HG02678 (cell line): ENCODE results near the gene RELN.

ENCODE experiments used
- ATAC-seq: cut with Tn5 transposase; IDR thresholded peaks from one replicate; pipeline ENCODE4 v1.9.1; 2021; ENCODE audit warnings: mild to moderate bottlenecking, moderate library complexity; ENCODE audit not compliant: unreplicated experiment

Gene RELN

GRCh38 chr7:103593691-103594090 is 395.8 kb downstream of the RELN start:
- ATAC-seq: no peak

DNA sequence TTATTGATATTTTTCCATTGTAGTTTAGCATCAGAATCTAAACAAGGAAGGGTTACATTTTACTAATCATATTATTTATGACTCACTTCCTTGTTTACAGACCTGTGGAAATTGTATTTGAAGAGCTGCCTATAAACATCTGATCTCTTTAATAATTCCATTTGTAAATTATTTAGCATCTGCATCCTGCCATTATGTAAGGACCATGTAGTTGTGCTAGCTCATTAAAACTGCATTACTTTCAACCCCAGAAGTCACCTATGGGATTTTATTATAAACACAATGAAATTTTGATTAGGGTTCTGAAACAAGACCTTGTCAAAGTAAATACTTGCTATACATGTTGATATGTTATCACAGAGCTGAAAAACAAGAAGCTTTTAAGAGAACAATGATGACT is 396.6 kb downstream of the RELN start:
- ATAC-seq: no peak

DNA sequence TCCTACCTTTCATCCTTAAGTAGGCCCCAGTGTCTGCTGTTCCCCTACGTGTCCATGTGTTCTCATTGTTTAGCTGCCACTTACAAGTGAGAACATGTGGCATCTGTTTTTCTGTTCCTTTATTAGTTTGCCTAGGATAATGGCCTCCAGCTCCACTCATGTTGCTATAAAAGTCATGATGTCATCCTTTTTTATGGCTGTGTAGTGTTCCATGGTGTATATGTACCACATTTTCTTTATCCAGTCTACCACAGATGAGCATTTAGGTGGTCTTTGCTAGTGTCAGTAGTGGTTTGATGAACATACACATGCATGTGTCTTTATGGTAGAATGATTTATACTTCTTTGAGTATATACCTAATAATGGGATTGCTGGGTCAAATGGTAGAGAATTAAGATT is 397.3 kb downstream of the RELN start:
- no peak for ATAC-seq

DNA sequence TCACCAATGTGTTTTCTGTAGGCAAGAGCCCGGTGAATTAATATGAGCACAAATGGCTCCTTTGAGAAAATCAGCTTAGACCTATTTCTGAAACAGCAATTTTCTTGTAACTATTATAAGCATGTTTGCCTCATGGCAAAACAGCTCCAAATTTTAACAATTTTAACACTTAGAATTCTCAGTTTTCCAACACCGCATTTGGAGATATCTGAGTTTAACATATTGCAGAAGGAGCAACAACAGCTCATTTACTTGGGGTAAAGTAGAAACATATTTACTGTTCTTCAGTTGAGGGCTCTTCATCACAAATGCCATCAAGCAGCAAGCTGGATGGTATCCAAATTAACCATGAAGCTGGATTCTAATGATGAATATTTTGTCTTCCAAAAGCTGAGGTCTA is 409.4 kb downstream of the RELN start:
- no peak for ATAC-seq

GRCh38 chr7:103577059-103577458 is 412.4 kb downstream of the RELN start:
- no peak for ATAC-seq

- ATAC-seq: no peak
These were observed 412.8 kb downstream of the RELN start for GRCh38 chr7:103576641-103577040.

DNA sequence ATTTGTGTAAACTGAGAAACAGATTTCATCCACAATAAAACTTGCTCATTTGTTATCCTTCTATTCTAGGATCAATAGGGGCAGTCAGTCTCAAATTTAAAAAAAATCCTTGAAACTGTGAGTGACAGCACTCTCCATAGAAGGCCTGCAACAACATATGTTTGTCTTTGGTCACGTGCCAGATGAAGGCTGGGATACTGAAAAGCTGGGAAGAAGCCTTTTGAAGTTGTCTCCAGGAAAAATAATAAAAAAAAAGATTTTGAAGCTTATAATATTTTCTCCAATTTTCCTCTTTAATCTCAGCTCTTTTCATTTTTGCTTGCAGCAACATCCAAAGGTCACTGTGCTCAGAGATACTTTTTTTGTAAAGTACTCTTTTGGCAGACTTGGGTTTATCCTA is 414.9 kb downstream of the RELN start:
- no peak for ATAC-seq

DNA sequence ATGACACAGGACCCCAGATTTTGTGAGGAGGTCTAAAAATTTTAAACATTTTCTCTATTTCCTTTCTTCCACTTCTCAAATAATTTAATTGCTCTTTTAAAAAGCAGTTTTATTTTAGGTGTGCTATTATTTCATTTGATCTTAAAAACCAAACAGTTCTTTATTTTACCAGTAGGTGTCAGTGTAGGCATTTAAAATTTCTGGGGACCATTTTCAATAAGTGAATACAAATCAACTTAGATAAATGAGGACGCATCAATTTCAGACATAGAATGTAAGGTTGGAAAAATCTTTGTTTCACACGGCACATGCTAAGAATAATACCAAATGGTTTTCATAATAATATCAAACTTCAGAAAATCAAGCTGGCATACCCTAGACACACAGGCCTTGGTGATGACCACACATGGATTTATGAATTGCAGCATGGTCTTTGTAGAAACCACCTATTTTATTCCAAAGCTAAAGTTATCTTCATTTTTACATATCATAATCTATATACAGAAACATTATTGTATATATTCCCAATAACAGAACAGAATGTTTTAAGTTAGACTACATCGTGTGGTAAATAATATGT is 415.9 kb downstream of the RELN start:
- no peak for ATAC-seq

DNA sequence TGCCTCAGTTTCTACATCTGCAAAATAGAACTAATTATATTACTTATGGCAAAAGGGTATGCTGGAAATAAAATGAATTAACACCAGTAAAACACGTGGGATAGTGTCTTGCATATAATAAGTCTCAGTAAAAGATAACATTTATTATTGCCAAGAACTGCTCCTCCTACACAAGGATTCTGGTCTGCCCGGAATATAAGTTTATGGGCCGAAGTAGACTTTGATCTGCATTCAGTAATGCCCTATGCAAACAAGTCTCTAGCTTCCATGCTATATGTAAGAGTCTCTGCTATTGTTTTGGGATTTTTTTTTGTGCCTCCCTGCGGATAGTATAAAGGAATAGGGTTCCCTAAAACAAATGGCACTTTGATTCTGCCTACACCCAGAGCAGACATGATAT is 417.9 kb downstream of the RELN start:
- ATAC-seq: no peak

- ATAC-seq: no peak
These were observed 419.7 kb downstream of the RELN start for GRCh38 chr7:103569621-103570305.

DNA sequence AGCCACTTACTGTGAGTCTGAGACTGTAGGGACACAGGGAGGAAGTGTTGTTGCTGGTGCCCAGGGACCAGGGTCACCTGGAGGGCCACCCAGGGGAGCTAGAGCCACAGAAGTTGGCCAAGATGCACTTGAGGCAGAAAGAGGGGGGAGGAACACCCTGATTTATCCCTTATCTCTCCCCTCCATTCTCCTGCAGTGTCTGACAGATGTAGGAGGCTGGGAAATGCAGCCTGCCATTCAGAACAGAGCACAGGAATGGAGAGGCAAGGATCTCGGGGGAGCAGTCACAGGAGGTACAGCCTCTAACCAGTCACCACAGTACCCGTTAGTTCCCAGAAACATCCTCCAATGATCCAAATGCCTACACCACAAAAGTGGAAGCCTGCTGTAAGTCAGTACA is 425.0 kb downstream of the RELN start:
- no peak for ATAC-seq

DNA sequence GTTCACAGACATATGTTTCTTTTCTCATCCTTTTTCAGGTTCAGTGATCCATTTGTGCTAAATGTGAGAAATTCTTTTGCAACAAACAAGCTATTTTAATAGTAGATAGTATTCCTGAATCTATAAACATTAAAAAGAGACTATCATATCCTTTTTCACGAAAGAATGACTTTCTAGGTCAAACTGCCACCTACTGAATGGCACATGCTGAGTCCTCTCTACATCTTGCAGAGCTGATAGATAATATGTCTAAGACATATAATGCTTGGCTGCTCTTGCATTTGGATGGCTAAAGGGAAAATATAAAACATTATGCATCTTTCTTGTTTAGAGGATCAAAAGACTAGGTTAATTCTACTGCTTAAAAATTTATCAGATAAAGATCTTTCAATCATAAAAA is 429.3 kb downstream of the RELN start:
- no peak for ATAC-seq

DNA sequence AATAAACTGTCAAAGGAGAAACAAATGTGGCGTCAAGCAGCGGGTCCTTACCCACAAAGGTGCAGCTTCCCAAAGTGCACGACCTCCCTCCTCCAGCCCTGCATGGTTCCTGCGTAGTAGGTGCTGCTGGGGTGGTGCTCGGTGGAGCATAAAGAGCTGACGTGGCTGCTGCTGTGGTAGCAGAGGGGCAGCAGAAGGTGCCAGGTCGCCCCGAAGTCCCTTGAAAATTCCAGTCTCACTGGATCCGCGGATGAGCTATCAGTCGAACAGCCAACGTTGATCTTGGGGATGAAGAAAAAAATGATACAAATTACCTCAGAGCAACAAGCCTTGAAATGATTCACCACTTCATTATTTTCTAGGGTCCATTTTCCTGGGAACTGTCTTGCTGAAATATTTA is 438.4 kb downstream of the RELN start:
- ATAC-seq: no peak

- ATAC-seq: no peak
These were observed 439.7 kb downstream of the RELN start for GRCh38 chr7:103549786-103550185.

GRCh38 chr7:103547451-103548284 is 441.8 kb downstream of the RELN start:
- ATAC-seq: no peak

DNA sequence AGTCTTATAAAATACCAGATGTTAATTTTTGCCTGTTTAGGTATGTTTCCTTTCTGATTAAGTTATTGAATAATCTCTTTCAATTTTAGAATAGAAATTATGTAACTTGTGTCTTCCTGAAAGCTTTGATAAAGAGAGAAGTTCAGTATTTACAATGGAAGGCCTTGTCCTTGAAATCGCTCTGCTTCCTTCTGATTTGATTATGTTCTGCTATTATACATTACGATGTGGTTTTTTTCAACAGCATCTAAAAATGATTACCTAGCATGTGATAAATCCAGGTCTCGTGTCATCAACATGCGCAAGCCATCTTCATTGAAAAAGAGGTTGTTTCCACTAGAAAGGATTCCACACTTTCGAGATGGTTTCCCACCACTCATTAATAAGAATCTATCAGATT is 447.0 kb downstream of the RELN start:
- ATAC-seq: no peak

DNA sequence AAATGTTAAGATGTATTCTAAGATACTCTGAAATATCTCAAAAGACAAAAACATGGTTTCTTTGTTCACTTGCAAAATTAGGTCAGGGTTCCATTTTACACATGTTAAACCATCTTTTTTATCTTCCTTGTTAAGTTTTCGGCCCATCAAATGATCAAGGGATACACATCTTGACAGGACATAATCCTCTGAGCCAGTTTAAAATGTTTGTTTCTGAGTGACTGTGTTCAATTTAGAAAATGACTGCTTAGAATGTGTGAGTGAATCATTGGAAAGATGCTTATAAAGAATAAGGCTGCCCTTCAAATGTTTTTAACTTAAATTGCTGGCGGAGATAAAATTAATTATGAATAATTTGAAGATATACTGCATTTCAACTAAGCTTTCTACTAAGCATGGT is 447.5 kb downstream of the RELN start:
- ATAC-seq: no peak

- ATAC-seq: no peak
These were observed 448.4 kb downstream of the RELN start for GRCh38 chr7:103541026-103541425.

DNA sequence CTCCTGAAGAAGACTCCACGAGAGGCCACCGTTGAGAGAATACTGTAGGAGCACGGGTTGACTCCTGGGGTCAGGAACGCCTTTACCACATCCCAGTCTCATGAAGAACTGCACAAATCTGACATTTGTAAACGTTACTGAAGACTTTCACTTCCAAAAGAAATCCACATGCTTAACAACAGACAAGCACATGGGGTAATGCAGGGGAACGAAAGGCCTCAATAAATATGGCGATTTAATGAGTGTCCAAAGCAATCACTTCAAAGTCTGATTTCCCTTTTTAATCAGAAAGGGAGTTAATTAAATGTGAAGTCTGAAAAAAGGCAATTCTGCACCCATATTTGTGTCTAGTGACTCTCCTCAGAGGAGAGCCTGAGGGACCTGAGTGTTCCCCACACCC is 449.1 kb downstream of the RELN start:
- ATAC-seq: no peak

DNA sequence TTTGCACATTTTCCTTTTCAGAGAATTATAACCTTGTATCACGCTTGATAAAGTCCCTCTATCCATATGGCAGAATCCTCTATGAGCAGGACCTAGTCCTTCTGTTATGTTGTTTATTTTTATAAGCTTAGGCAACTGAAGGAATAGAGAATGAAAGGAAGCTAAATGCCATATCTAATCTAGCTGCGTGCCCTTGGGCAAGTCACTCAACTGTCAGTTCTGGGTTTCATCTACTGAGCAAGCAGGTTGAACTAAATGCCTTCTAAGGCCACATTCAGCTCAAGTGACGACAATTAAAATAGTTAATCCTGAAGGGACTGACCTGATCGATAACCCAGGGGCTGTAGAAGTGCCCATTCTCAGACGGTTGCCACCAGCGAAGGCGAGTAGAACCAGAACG is 449.6 kb downstream of the RELN start:
- no peak for ATAC-seq

- no peak for ATAC-seq
These were observed 450.3 kb downstream of the RELN start for GRCh38 chr7:103538964-103539709.
